ENCODE data around the gene SEH1L.
A peak's percentile ranks its signal among the peaks of the same experiment; 100 is the strongest.

SEH1L gene

DNA sequence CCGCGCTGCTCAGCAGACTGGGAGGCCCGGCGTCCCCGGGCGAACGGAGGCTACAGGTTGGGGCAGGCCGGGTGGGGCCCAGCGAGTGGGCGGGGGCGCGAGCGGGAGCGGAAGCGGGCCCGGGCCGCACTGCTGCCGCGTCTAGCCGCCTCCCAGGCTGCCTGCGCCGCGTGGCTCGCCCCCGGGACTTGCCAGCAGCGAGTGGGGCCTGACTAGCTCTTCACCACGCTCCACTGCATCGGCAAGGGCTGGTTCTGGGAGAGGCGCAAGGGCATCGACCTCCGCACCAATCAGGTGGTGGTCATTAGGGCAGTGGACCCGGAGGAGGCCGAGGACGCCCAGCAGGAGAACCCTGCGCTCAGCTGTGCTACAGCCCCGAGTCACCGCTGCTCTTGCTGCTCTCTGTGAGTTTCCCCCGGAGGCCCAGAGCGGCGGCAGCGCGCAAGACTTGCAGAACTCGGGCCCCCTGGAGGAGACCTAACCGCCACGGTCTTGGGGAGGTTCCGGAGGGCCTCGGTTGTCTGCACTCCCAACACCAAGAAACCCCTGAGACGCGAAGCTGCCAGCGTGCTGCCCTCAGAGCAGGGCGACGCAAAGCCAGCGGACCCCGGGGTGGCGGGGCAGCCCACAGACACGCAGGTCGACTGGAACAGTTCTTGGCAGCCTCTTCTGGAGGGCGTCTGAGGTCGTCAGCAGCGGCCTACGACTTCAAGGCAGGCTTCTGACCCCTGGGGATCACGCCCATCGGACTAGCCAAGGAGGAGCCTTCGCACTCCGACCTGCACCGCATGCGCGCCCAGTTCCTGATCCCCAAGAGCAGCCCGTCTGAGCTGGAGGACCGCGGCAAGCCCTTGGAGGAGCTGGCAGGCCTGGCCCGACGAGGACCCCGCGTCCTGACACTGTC, 36.5 kb upstream of the SEH1L start:
- TF ChIP-seq, protein P1, sequence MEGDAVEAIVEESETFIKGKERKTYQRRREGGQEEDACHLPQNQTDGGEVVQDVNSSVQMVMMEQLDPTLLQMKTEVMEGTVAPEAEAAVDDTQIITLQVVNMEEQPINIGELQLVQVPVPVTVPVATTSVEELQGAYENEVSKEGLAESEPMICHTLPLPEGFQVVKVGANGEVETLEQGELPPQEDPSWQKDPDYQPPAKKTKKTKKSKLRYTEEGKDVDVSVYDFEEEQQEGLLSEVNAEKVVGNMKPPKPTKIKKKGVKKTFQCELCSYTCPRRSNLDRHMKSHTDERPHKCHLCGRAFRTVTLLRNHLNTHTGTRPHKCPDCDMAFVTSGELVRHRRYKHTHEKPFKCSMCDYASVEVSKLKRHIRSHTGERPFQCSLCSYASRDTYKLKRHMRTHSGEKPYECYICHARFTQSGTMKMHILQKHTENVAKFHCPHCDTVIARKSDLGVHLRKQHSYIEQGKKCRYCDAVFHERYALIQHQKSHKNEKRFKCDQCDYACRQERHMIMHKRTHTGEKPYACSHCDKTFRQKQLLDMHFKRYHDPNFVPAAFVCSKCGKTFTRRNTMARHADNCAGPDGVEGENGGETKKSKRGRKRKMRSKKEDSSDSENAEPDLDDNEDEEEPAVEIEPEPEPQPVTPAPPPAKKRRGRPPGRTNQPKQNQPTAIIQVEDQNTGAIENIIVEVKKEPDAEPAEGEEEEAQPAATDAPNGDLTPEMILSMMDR (IDR thresholded peaks at IDR 0.05; ENCODE audit: extremely low read depth, missing control alignments): no peak
- peak; percentile 78 for DNase-seq (ENCODE audit: low spot score)

DNA sequence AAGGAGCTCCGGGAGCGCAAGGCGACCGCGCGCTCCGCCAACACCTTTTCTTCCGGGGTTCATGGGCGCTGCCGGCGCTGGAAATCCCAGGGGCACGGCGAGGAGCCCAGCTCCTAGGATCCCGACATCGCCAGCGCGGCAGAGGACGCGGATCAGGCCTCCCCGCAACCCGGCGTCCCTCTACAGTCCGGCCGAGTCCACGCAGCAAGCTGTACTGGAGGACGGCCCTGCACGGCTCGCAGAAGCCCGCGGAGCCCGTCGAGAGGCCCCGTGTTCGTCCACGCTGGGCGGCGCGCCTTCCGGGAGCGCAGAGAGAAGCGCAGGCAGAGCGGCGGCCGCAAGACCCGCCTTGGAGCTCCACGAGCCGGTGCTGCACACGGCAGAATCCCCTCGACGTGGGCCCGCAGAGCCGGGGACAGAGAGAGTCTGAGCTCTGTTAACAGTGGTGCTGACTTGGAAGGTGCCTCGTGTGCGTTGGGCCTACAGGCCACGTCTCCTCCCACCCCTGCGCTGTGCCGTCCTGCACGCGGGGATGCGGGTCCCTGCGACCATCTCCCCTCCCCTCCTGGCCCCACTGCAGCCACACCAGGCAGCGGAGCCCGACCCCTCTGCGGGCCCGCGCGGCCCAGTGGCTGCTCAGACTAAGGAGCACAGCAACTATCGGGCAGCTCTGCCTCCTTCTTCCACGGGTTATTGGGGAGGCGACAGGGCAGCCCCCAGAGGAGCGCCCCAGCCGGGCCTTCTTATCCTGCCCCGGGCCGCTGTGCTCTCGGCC, 35.7 kb upstream of the SEH1L start:
- DNase-seq (ENCODE audit: low spot score): no peak
- TF ChIP-seq, protein P1 (IDR thresholded peaks at IDR 0.05; ENCODE audit: extremely low read depth, missing control alignments): no peak

DNA sequence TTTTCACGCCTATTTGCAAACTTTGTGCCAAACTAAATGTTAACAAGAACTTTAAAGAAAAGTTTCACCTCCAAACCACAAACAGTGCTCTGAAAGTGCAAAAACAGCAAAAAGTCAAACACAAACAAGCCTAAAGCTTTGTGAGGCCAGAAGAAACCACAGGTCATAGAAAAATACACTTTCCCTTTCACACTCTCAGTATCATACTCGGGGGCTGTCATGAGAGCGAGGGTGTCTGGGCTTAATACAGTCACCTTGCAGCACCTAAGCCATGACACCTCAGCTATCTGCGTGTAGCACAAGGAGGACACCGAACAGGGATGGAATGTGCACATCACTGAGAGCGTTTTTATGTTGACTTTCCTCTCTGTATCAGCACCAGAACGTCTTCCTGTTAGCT, 26.6 kb upstream of the SEH1L start:
- TF ChIP-seq, protein P1 (IDR thresholded peaks at IDR 0.05; ENCODE audit: extremely low read depth, missing control alignments): no peak
- DNase-seq (ENCODE audit: low spot score): peak; percentile 54

GRCh38 chr18:12922266-12922665, 25.5 kb upstream of the SEH1L start:
- no peak for DNase-seq (ENCODE audit: low spot score)
- TF ChIP-seq, protein P1 (IDR thresholded peaks at IDR 0.05; ENCODE audit: extremely low read depth, missing control alignments): no peak

DNA sequence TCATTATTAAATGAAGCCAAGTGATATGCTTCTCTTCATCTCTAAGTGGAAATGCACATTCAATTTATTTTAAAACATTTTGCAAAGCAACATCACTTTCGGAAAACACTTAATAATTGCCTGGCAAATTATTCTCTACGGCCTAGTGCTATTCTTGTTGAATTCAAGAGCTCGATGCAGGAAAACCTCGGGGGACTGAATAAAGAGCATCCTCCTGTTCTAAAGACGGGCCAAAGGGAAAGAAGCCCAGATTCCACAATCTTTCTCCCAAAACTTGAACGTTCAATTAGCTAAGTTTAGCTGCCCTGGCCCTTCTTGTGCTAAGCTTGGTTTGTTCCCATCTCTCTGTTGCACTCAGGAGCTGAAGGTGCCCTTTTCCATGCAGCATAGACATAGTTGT, 23.2 kb upstream of the SEH1L start:
- TF ChIP-seq, protein P1 (IDR thresholded peaks at IDR 0.05; ENCODE audit: extremely low read depth, missing control alignments): no peak
- no peak for DNase-seq (ENCODE audit: low spot score)

GRCh38 chr18:12928206-12928605, 19.6 kb upstream of the SEH1L start:
- DNase-seq (ENCODE audit: low spot score): no peak
- TF ChIP-seq, protein P1 (IDR thresholded peaks at IDR 0.05; ENCODE audit: extremely low read depth, missing control alignments): no peak

DNA sequence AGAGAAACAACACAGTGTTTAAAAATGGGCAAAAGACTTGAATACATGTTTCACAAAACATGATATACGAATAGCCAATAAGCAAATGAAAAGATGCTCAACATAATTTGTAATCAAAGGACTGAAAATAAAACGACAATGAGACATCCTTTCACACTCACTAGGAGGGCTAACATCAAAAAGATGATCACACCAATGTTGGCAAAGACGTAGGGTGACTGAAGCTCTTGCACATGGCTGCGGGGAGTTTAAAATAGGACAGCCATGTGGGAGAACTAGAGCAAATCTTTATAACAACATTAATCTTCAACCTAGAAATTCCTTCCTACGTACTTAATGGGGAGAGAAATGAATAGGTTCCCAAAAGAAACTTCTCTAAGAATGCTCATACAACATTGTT, 19.2 kb upstream of the SEH1L start:
- TF ChIP-seq, protein P1 (IDR thresholded peaks at IDR 0.05; ENCODE audit: extremely low read depth, missing control alignments): no peak
- DNase-seq (ENCODE audit: low spot score): no peak

Measured in GM20000 (cell line).